GM23338 (cell line): ENCODE measurements around the gene C19orf25.

Experiments used
- EZH2 ChIP-seq: fragments of 200-600 bp; sonication (generic); IDR thresholded peaks from one replicate; pipeline ENCODE4 v1.8.0; 2017; ENCODE audit warnings: antibody characterized with exemption, mild to moderate bottlenecking, low read depth; ENCODE audit not compliant: unreplicated experiment
- EZH2phosphoT487 ChIP-seq: fragments of 200-600 bp; sonication (generic); IDR thresholded peaks from one replicate; pipeline ENCODE4 v1.8.1; 2018; ENCODE audit warnings: antibody characterized with exemption; ENCODE audit not compliant: unreplicated experiment
- POLR2AphosphoS5 ChIP-seq: IDR thresholded peaks from 2 replicates; pipeline ENCODE4 v1.6.1; 2016; ENCODE audit warnings: antibody characterized with exemption, low read depth
- ZNF331 ChIP-seq: fragments of 250-450 bp; sonication (Bioruptor Pico); IDR thresholded peaks from 2 replicates; pipeline ENCODE4 v1.5.0; 2020; ENCODE audit warnings: low read depth, mild to moderate bottlenecking, moderate library complexity
- TF ChIP-seq, protein P1 (sequence below), 2 experiments: fragments of 200-600 bp in 1 of 2; sonication (generic) in 1 of 2; conservative IDR thresholded peaks; 2 replicates each; pipeline versions ENCODE4 v1.5.1 to v1.6.1; 2016 to 2017; ENCODE audit warnings: antibody characterized with exemption in 2 of 2, low read depth in 2 of 2, mild to moderate bottlenecking in 2 of 2, moderate library complexity in 1 of 2

- TF ChIP-seq, protein P1, sequence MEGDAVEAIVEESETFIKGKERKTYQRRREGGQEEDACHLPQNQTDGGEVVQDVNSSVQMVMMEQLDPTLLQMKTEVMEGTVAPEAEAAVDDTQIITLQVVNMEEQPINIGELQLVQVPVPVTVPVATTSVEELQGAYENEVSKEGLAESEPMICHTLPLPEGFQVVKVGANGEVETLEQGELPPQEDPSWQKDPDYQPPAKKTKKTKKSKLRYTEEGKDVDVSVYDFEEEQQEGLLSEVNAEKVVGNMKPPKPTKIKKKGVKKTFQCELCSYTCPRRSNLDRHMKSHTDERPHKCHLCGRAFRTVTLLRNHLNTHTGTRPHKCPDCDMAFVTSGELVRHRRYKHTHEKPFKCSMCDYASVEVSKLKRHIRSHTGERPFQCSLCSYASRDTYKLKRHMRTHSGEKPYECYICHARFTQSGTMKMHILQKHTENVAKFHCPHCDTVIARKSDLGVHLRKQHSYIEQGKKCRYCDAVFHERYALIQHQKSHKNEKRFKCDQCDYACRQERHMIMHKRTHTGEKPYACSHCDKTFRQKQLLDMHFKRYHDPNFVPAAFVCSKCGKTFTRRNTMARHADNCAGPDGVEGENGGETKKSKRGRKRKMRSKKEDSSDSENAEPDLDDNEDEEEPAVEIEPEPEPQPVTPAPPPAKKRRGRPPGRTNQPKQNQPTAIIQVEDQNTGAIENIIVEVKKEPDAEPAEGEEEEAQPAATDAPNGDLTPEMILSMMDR (conservative IDR thresholded peaks at IDR 0.05; ENCODE audit: low read depth in 2 of 2), result no peak
- TF ChIP-seq ZNF331 (CRISPR knock-in tag) (no peak), EZH2 (no peak), POLR2AphosphoS5 (no peak), EZH2phosphoT487 (no peak)
Observed at GRCh38 chr19:1495799-1496713, 17.0 kb upstream of the C19orf25 start.
